Retina (tissue), 1 donor: ENCODE measurements around the gene MVB12B.
A peak's percentile ranks its signal among the peaks of the same experiment; 100 is the strongest.

Source experiments
- DNase-seq: peaks from one replicate; pipeline ENCODE4 v3.0.0-alpha.2; 2016

The MVB12B gene

DNA sequence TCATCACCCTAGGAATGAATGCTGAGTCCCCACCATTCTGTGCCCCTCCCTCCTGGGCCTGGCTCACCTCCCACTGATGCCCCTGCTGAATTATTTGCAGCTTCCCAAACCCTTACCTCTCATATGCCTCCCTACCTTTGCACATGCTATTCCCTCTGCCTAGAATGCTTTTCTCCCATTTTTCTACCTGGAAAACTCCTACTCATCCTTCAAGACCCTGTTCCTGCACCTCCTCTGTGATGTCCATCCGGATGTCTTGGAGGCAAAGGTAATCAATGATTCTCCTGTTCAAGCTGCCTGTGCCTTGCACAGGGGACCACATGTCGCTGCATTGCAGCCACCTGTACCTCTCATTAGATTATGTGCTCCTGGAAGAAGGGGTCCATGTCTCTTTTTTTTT is 182.3 kb downstream of the MVB12B start:
- no peak for DNase-seq

DNA sequence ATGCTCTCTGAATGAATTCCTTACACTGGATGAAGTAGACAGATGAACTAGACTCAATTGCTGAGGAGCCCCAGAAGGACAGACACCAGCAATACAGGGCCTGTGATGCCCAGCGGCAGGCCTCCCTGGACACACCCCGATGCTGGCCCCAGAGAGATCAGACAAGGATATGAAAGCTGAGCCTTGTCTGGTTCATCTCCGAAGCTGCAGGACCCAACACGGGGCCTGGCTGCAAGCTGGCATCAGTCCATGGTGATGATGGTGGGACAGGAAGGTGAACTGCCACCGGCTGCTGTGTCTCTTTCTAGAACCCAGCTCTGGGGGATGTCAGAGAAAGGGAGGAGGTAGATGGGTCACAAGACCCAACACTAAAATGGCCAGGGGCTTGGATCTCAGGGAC is 183.1 kb downstream of the MVB12B start:
- DNase-seq, result no peak

DNA sequence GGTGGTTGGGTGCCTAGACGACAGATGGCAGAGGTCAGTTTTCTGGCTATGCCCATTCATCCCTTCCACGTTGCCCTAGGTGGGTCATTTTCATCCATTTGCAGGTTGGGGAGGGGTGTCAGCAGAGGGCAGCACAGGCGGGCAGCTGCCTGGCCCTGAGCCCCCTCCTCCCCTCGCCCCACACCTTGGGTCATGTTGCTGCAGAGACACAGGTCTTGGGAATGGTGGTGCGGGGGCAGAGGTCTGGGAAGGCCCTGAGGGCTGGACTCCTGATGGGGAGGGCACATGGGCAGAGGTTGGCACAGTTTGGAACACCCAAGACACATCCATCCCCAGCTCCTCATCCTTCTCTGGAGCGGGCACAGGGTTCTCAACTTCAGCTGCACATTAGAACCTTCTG is 183.9 kb downstream of the MVB12B start:
- DNase-seq, result no peak

DNA sequence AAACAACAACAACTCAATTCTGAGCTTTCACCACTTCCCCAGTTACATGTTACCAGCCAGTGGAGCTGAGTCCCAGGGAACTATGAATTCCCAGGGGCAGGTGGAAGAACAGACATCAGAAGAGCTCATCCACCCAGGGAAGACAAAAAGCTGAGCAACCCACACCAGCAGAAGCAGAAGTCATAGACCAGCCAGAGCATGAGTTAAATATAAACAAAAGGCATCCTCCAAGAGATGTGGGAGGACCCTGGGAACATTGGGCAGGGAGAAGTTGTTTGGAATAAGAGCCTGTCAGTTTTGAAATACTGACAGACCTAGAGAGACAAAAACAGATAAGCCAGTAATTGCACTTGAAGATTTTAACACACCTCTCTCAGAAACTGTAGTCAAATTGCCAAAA is 184.8 kb downstream of the MVB12B start:
- DNase-seq, result no peak

DNA sequence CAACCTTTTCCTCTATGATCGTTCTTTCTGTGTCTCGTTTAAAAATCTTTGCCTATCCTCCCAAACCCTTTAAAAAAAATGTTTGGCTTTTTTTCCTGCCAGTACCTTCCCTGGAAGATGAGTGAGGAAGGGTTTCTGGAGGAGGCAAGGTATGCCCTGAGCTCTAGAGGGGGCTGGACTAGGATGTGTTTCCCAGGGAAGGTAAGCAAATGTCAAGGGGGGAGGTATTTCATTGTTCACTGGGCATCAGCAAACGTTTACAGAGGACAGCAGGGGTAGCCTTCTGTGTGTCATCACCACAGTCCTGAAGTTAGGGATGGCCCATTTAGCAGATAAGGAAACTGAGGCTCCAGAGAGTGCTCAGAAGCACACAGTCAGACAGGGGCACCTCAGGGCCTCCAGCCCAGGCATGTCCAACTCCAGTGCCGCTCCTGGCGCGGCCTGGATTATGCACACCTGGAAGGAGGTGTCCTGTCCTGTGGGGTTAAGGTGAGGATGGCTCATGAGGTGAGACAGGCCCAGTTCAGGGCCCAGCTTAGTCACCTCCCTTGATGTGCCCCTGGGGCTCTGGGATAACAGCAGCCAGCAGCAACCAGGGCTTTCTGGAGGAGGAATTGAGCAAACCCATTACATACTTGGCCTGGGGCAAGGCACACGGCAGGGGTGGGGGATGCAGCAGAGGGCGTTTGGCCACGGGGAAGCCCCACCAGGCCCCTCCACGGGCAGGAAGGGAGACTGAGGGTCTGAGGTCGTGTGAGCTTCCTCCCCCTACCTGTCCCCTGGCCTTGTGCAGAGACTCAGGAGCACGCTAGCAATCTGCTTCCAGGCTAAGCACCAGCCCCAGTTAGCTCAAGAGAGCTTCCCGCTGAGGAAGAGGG is 186.8 kb downstream of the MVB12B start:
- DNase-seq, result peak; percentile 45

DNA sequence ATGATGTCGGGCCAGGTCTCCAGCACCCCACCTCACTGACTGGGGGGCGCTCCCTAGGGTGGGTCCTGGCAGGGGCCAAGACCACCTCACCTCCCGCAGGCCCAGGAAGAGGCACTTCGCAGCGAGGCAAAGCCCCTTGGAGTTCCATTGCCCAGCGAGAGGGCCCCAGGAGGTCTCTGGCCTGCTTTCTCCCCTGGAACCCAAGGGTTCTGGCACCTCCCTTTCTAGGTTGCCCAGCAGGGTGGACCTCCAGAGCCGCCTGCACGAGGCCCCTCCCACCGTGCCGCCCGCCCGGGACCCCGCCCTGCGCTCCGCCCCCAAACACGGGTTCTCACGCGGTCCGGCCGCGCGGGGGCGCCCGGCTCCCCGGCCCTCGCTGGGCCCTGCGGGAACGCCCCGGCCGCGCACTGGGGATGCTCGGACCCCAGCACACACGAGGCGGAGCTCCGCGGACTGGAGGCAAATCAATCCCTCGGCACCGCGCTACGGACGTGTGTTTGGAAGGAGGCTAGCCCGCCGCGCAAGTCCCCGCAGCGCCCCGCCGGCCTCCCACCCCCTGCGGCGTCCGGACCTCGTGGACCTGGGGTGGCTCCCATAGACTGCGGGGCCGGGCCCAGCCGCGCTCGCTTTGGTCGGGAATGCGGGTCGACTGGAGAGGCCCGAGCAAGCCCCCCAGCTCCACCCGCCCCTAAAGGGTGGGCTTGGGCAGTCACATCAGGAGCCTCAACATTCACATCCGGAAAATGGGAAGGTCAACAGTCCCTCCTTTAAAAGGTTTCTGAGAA is 187.6 kb downstream of the MVB12B start:
- peak; percentile 70 for DNase-seq

DNA sequence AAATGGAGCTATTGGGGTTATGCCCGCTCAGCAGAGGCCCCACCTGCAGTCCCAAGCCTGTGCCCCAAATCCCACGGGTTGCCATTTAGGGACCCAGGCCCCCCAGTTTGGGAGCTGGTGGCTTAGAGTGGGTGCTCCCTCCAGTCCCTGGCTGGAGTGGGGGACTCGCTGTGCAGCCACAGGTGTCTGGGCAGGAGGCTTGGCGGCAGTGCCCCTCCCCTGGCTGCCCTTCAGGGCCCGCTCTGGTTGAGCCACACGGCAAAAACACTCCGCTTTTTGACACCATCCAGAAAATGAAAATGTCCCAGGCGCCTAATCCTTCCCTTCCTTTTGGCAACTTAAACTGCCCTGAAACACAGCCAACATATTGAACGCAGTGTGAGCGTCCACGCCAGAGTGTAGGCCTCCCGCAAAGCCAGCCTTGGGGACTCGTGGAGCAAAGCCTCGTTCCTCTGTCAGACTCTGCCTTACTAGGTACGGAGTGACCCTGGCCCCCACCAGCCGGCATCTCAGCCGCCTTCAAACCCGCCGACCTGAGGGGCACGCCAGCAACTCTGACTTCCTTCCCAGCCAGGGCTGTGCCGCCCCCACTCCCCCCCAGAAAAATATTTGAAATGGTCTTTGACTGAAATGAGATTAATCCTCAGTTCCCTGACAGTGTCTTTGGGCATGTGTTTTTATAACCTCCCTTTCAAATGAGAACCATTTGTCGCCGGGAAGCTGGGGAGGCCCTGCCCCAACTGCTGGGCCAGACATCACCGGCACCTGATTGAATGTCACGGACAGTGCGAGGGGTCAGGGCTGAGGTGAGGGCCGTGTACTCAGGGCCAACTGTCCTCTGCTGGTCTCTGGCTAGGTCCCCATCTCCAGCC is 188.6 kb downstream of the MVB12B start:
- peak; percentile 38 for DNase-seq

DNA sequence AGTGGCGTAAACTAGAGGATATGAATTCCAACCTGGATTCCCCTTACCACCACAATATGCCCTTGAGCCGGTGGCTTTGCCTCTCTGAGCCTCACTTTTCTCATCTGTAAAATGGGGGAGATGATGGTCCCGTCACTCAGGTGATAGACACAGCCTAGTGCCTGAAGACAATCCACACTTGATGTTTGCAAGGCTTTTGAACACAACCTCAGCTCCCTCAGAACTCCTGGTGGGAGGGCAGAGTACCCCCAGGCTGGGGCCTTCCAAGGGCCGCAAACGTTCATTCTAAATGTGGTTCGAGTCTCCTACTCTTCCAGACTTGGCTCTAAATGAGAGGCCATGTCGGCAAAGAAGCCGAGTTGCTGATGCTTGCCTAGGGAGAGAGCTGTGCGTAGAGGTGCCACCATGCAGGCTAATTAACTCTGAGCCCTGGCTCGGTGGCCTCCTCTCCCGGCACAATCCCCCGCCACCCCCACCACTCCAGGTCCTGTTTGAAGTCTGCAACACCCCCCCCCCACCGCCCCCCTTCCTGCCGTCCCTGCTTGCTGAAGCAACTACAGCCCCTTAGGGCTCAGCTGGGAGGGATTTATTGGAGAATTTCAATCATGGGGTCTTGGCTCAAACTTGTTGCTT is 189.4 kb downstream of the MVB12B start:
- no peak for DNase-seq

DNA sequence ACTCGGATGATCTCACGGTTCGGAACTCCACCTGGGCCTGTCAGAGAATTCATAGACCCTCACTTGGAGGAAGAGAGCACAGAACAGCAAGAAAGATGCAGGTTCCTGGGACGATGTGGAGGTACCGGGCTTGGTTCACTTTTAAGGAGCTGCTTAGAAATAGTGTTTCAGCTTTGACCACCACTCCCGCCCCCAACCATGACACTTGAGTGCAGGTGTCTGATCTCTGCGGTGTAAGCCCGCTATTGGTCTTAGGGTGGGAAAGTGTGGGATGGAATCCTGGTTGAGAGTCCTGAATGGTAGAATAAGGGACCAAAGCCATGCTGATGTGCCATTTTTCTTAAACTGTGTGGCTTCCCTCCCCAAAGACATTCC is 189.9 kb downstream of the MVB12B start:
- no peak for DNase-seq

DNA sequence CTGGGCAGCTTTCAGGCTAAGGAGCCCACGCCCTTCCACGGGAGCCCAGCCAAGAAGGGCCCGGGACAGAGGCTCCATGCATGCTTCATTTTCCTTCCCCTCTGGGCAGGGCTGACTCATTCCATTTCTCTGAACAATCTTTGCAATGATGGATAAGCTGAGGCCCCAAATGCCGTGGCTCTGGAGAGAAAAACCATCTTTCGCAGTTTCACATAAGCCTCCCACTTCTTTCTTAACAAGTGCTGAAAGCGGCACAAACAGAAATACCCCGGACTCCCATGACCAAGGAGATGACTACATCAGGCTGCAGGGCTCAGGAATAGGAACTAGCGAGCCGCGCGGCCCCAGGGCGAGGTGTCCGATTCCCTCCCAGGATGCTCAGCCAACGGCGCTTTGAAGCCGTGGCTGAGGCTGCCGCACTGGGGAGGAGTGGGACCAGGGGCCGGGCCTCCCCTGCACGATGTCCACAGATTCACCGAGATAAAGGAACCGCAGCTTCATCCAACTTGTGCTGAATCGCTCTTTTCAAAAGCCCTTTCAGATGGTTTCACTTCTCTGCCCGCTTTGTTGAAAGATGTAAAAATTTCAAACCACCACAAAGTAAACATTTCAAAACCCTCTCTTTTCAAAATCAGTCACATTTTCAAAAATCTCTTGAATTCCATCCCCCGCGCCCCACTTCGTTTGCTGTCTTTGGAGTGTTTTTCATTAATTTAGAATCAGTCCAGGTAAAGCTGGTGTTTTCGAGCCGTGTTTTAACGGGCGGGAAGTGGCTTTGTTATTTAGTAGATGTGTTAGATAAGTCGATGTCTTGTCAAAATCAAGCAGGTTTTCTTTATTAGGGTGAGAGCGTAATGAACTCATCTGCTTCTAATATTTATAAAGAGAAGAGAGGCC is 190.6 kb downstream of the MVB12B start:
- DNase-seq, result peak; percentile 77

DNA sequence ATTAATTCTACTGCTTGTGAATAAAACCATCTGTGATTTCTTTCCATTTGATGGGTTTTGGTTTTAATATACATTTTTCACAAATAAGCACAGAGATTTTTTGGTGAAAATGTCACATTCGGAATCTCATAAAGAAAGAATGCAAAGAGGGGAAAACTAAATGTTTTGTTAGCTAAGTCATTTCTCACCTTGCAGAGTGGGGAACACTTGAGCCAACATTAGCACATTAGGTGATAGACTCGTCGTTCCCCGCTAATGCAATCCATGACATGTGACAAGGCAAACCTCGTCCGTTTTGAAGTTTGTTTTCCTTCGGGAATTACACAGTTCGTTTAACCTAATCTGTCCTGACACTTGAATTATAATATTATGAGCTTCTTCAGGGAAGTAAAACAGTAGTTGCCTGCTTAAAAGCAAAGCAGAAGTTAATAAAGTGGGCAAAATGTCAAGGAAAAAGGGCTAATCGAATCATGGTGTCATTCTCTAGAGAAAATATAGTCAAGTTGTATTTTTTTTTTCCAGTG is 191.3 kb downstream of the MVB12B start:
- peak; percentile 61 for DNase-seq

DNA sequence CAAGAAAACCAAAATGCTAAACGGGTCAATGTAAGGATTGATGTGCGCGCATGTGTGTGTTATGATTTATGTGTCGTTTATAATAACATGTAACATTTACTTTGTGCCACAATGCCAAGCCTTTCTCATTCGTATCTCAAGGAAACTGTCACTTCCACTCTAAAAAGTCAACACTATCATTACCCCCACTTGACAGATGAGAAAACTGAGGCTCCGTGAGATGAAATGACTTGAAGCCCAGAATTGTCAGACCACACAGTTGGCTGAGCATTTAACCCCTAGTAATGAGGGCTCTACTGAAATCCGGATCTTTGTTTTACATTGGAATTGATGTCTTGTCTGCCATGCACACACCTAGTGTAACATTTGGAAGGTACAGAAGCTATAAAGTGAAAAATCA is 192.1 kb downstream of the MVB12B start:
- DNase-seq, result peak; percentile 15

DNA sequence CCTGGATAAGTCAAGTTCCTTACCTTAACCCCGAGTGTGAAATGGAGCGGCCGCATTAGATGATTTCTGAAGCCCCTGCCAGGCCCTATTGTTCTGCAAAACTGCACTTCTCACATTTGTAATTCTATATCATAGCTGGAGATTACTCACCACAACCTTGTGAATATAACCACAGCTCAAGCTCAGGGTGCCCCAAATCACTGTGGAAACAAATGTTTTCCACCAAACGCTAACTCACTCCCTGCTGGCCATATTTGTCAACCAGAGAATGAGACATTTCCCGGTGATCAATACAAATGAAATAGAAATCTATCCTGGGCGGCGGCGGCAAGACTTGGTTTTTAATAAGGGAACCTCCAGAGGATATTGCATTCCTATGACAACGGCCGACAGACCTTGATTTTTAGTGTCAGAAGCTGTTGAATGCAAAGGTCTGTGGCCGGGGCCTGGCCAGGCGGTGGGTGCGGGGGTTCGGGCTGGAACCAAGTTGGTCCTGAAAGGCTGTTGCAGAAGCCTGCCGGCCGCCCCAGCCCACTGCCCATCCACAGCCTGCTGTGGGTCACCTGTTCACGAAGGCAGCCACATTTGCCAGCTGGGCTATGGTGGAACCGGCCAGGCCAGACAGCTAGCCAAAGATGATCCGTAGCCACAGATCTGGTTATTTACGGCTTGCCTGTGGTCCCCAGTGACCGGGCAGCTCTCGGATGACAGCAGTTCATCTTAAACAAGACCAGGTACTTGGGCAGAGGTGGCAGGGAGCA is 193.2 kb downstream of the MVB12B start:
- DNase-seq, result peak; percentile 19

DNA sequence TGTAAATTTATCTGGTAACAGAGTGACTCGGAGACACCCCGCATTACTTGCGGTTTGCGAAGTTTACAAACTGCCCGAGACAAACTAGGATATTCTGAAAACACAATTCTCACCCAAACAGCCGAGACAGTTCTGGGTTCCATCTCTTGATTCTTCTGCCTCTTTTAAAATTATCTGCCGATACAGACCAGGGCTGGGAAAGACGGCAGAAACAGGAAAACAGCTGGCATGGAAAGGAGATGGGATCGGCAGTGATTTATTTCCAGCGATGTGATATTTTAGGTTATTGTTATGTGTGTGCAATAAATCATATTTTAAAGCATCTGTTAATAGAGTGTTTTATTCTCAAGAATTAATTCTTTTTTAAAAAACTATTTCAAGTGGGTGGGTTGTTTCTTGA is 193.8 kb downstream of the MVB12B start:
- no peak for DNase-seq

DNA sequence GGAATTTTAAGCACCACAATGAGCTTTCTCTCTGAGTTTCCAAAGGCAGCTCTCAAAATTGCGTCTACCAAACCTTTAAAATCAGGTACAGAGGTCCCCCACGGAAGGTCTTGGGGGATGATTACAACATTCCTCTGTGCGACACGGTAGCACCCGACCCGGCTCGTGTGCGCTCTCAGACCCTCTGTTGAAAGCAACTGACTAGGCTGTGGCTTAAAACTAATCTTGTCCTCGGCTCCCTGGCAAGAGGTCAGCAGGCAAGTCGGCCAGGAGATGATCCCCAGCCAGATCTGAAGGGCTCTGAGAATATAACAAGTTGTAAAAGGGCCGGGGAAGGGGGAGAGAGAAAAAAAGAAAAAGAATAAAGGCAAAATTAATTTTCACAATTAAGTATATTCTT is 194.5 kb downstream of the MVB12B start:
- DNase-seq, result no peak

DNA sequence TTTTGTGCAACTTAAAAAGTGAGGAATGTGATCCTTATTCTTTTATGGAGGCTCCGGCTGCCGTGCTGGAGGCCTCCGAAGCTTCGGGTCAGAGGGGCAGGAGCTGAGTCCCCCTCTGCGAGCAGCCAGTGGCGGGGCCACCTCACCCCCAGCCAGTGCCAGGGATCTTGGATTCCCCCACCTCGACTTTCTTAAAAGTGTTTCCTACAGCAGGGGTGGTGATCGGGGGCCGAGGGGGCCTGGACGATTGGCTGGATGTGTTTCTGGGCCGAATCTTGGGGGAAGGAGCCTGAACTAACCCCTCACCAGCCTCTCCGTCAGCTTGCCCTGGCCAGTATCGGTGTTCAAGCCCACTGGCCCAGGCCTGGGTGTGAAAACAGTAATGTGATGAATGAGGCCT is 194.9 kb downstream of the MVB12B start:
- DNase-seq, result no peak

DNA sequence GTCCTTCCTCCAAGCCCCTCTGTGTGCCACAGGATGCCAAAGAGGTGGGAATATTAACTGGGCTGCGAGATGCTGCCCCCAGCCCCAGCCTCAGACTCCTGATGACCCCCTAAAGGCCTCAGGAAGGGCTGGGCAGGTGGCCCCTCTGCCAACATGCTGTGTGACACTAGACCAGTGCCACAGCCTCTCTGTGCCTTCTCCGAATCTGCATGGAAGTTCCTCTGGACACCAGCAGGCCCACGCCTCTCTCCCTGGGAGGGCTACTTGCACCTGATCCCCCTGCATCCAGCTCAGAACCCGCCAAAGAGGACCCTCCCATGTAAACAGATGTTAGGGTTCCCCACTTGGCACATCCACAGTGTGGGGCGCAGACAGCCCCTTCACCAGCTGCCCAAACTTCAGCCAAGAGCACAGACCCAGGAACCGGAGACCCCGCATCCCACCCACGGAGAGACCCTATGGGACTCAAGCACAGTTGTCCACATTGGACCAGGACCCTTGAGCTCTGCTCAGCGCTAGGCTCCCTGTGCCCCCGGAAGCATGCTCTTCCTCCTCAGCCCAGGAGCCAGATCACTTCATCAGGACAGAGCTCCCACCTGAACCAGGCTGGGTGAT is 195.5 kb downstream of the MVB12B start:
- no peak for DNase-seq

DNA sequence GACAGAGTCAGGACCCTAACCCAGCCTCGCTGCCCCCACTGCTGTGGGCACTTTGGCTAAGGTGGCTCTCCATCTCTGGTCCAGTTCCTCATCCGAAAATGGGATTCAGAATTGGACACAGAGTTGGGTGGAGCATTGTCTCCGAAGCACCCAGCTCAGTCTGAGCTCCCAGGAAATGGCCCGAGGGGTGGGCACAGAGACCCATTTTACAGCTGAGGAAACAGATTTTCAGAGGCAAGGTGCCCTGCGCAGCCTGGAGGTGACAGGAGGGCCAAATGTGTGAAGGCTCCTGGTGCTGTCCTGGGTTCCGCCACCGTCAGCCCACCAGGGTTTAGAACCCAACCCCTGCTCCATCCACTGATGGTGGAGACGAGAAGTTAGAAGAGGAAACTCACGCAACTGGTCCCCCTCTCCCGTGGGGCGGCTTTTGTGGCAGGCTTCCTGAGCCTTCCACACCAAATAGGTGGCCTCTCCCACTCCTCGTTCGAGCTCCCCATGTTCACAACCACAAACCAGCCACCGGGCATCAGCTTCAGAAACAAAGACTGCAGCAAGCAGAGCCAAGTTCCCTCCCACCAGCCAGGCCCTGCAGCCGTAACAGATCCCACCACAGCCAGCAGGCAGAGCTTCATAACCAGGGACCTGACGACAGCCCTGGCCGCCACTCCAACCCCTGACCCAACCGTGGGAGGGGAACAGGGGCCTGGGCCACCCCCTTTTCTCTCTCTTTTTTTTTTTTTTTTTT is 196.2 kb downstream of the MVB12B start:
- no peak for DNase-seq

DNA sequence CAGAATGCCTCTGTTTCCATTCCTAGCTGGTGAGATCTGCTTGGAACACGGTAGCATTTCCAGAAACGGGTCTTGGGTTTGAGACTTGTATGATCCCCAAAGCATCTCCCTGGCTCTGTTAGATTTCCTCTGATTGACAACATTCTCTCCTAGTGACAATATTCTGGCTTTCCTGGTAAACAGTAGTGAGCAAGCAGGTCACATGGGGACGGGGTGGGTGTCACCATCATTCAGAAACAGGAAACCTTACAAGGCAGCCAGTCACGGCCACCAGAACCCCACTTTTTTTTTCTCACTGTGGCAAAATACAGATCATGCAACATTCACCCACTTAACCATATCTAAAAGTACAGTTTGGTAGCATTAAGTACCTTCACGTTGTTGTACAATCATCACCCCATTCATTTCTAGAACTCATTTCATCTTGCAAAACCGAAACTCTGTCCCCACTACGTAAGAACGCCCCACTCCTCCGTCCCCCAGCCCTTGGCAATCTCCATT is 197.0 kb downstream of the MVB12B start:
- DNase-seq, result no peak
